22Rv1 (cell line): ENCODE measurements around the gene GATD1.

Experiments
- H3K27ac ChIP-seq: fragments of 450-650 bp; 2 replicates; pipeline ENCODE4 v1.5.1; 2017
- CTCF ChIP-seq: fragments of 450-650 bp; IDR thresholded peaks from 2 replicates; pipeline ENCODE4 v1.5.1; 2017; ENCODE audit warnings: mild to moderate bottlenecking
- ZFX ChIP-seq: fragments of 450-650 bp; IDR thresholded peaks from 2 replicates; pipeline ENCODE4 v1.6.1; 2017; ENCODE audit warnings: antibody characterized with exemption, borderline replicate concordance

Gene GATD1

GRCh38 chr11:789943-790342 lies 12.7 kb upstream of the GATD1 start, which contains the start of gene CEND1:
TSS of gene CEND1 (minus strand) at chr11:790090. CDS start at chr11:788576, 1,514 bp downstream.
- TF ChIP-seq ZFX (no peak), CTCF (no peak)
- peak within 1 kb of the TSS; percentile 52 for H3K27ac ChIP-seq

- no peak overlapping the region for H3K27ac ChIP-seq
- TF ChIP-seq ZFX = no peak
Observed at GRCh38 chr11:788953-789940, 12.0 kb upstream of the GATD1 start.

GRCh38 chr11:788009-788640 lies 10.8 kb upstream of the GATD1 start:
- H3K27ac ChIP-seq = no peak overlapping the region
- no peak for TF ChIP-seq ZFX

GRCh38 chr11:787084-787675 lies 9.9 kb upstream of the GATD1 start:
- TF ChIP-seq CTCF (no peak), ZFX (no peak)
- no peak overlapping the region for H3K27ac ChIP-seq

- H3K27ac ChIP-seq = 0 out of 2 replicates have a peak overlapping the region, but pooled peaks have one; percentile 22
- TF ChIP-seq ZFX (no peak), CTCF (no peak)
Observed at GRCh38 chr11:786235-787083, 9.2 kb upstream of the GATD1 start.

- no peak overlapping the region for H3K27ac ChIP-seq
- TF ChIP-seq ZFX (no peak), CTCF (no peak)
Observed at GRCh38 chr11:783581-784015, 6.3 kb upstream of the GATD1 start.

- H3K27ac ChIP-seq = no peak overlapping the region
- TF ChIP-seq ZFX (no peak), CTCF (no peak)
Observed at GRCh38 chr11:782264-783174, 5.2 kb upstream of the GATD1 start.
